A549 (cell line): ENCODE measurements around the gene CAMSAP1. TPM values are rescaled to one million over a fixed set of nuclear protein-coding genes. Genes with fewer than 3 reads are reported as not detected.

Experiments used
- ATAC-seq, 2 experiments: fragments of 200-7000 bp in 1 of 2; fragments of >200 bp in 1 of 2; cut with Nextera tagmentation in 1 of 2; cut with Tn5 transposase in 1 of 2; 3 replicates each; pipeline versions ENCODE4 v1.8.0 to v1.9.1; 2018 to 2020; ENCODE audit warnings: mild to moderate bottlenecking in 1 of 2, moderate library complexity in 1 of 2
- CTCF ChIA-PET: fragments of 300-600 bp; sonication (Branson Sonifier 250); formaldehyde crosslinking; extraction: SDS; loops from one replicate; lab custom pipeline; 2021; ENCODE audit warnings: antibody characterized with exemption, inconsistent platforms; lab: Yijun Ruan, JAX
- POLR2A ChIA-PET: fragments of 350-600 bp; formaldehyde crosslinking; extraction: SDS; loops from one replicate; lab custom pipeline; 2021; ENCODE audit warnings: antibody characterized with exemption, inconsistent platforms; lab: Yijun Ruan, JAX
- DNase-seq, 2 experiments: peaks; one replicate each; pipeline versions ENCODE4 v3.0.0 to v3.0.0-alpha.2; 2011 to 2016; ENCODE audit warnings: low read depth in 1 of 2, low spot score in 1 of 2
- FAIRE-seq: peaks from 2 replicates; lab custom pipeline; 2011; peaks lifted over from hg19 to GRCh38; lab: Jason Lieb, UNC
- H3K27ac ChIP-seq, 2 experiments: fragments of >200 bp; sonication (Bioruptor Twin); formaldehyde crosslinking; 3 replicates each; pipeline ENCODE4 v1.5.1; 2016 to 2017
- H3K4me1 ChIP-seq: fragments of >200 bp; sonication (Bioruptor Twin); formaldehyde crosslinking; 3 replicates; pipeline ENCODE4 v1.6.1; 2016
- H3K4me2 ChIP-seq: fragments of >200 bp; sonication (Bioruptor Twin); formaldehyde crosslinking; 3 replicates; pipeline ENCODE4 v1.6.1; 2016
- H3K4me3 ChIP-seq: fragments of >200 bp; sonication (Bioruptor Twin); formaldehyde crosslinking; 3 replicates; pipeline ENCODE4 v1.5.1; 2016
- H3K9me3 ChIP-seq: fragments of >200 bp; sonication (Bioruptor Twin); formaldehyde crosslinking; 3 replicates; pipeline ENCODE4 v1.6.1; 2016
- BHLHE40 ChIP-seq: IDR thresholded peaks from 2 replicates; pipeline ENCODE4 v1.6.1; 2012; ENCODE audit warnings: low read depth, low read length, inconsistent platforms
- E2F6 ChIP-seq: IDR thresholded peaks from 2 replicates; pipeline ENCODE4 v1.6.1; 2012; ENCODE audit warnings: low read depth, borderline replicate concordance
- EHMT2 ChIP-seq: fragments of 200-600 bp; sonication (generic); IDR thresholded peaks from 2 replicates; pipeline ENCODE4 v1.6.1; 2016; ENCODE audit warnings: antibody characterized with exemption, low read depth, mild to moderate bottlenecking, moderate library complexity
- FOSL2 ChIP-seq, 2 experiments: fragments of 450-650 bp in 1 of 2; fragments of >200 bp in 1 of 2; sonication (Bioruptor Twin) in 1 of 2; formaldehyde crosslinking; IDR thresholded peaks; 2 replicates each; pipeline versions ENCODE4 v1.5.0 to v1.6.1; 2016 to 2020; ENCODE audit warnings: mild to moderate bottlenecking in 1 of 2, moderate library complexity in 1 of 2
- HDAC2 ChIP-seq: fragments of 200-600 bp; sonication (generic); IDR thresholded peaks from 2 replicates; pipeline ENCODE4 v1.6.1; 2016
- HMGXB4 ChIP-seq: fragments of 250-450 bp; sonication (Bioruptor Pico); IDR thresholded peaks from 2 replicates; pipeline ENCODE4 v1.5.0; 2021; ENCODE audit warnings: mild to moderate bottlenecking, moderate library complexity, borderline replicate concordance
- HOXB13 ChIP-seq: fragments of 250-450 bp; sonication (Bioruptor Pico); IDR thresholded peaks from 2 replicates; pipeline ENCODE4 v1.5.0; 2020; ENCODE audit warnings: low read depth, mild to moderate bottlenecking, moderate library complexity
- HOXB5 ChIP-seq: fragments of 250-450 bp; sonication (Bioruptor Pico); IDR thresholded peaks from 2 replicates; pipeline ENCODE4 v1.5.0; 2020; ENCODE audit warnings: mild to moderate bottlenecking, moderate library complexity
- KDM1A ChIP-seq: fragments of 200-600 bp; sonication (generic); IDR thresholded peaks from 2 replicates; pipeline ENCODE4 v1.6.1; 2016; ENCODE audit warnings: low read depth, mild to moderate bottlenecking
- MAFK ChIP-seq: fragments of 450-650 bp; IDR thresholded peaks from 2 replicates; pipeline ENCODE4 v1.6.1; 2014; ENCODE audit not compliant: partially characterized antibody
- MAX ChIP-seq: IDR thresholded peaks from 2 replicates; pipeline ENCODE4 v1.6.1; 2012
- NR3C1 ChIP-seq: fragments of >200 bp; sonication (Bioruptor Twin); formaldehyde crosslinking; IDR thresholded peaks from 3 replicates; pipeline ENCODE4 v1.6.1; 2017
- POLR2AphosphoS2 ChIP-seq: conservative IDR thresholded peaks from 2 replicates; pipeline ENCODE4 v1.6.1; 2012; ENCODE audit warnings: low read length, improper control_type of control experiment, inconsistent platforms
- RARB ChIP-seq: fragments of 250-450 bp; sonication (Bioruptor Pico); IDR thresholded peaks from 2 replicates; pipeline ENCODE4 v1.8.0; 2021; ENCODE audit warnings: mild to moderate bottlenecking, moderate library complexity
- RFX5 ChIP-seq: fragments of 450-650 bp; IDR thresholded peaks from 2 replicates; pipeline ENCODE4 v1.7.1; 2014; ENCODE audit warnings: antibody characterized with exemption, mild to moderate bottlenecking, moderate library complexity
- RNF2 ChIP-seq: fragments of 200-600 bp; sonication (generic); IDR thresholded peaks from 2 replicates; pipeline ENCODE4 v1.6.1; 2016; ENCODE audit warnings: low read depth, mild to moderate bottlenecking, antibody characterized with exemption, moderate library complexity, borderline replicate concordance
- SREBF2 ChIP-seq: fragments of 450-650 bp; IDR thresholded peaks from 2 replicates; pipeline ENCODE4 v1.6.1; 2014; ENCODE audit warnings: mild to moderate bottlenecking, moderate library complexity
- TFCP2L1 ChIP-seq: fragments of 250-450 bp; sonication (Bioruptor Pico); IDR thresholded peaks from 2 replicates; pipeline ENCODE4 v1.5.0; 2021; ENCODE audit warnings: mild to moderate bottlenecking
- USF2 ChIP-seq: fragments of 450-650 bp; IDR thresholded peaks from 2 replicates; pipeline ENCODE4 v1.6.1; 2014; ENCODE audit warnings: antibody characterized with exemption
- ZC3H11A ChIP-seq: fragments of 450-650 bp; IDR thresholded peaks from 2 replicates; pipeline ENCODE4 v1.6.1; 2014; ENCODE audit warnings: antibody characterized with exemption, mild to moderate bottlenecking
- WGBS: methylation state at CpG from one replicate; pipeline ENCODE4 v1.1.6; 2017; ENCODE audit errors: missing lambda C conversion rate; 5-methylcytosine and 5-hydroxymethylcytosine counted together
- polyA plus RNA-seq, 4 experiments: library from polyadenylated mRNA; depleted of rRNA in 3 of 4; stranded (reverse); fragments of >200 nt; fragmentation: RNase III in 1 of 4; extraction: RNeasy Plus Mini Kit Qiagen cat#74134 plus additional on column Dnase treatment in 1 of 4; gene quantifications; 2 replicates in 3 of 4; 3 replicates in 1 of 4; pipeline ENCODE4 v1.2.3, GENCODE V29; 2011 to 2017

CAMSAP1 gene
- polyA plus RNA-seq, 2 of the 4 experiments (the other 2 are of a cell fraction) = 8.6 to 15.0 TPM

- no peak for TF ChIP-seq HMGXB4 (CRISPR knock-in tag)
Observed at GRCh38 chr9:135764731-135765130, 142.6 kb downstream of the CAMSAP1 start (continued).

- no peak for DNase-seq
- Histone ChIP-seq H3K4me2 (no peak overlapping the region), H3K4me1 (no peaks in the 10 kb centered on the region), H3K27ac (no peak overlapping the region), H3K9me3 (peaks cover 12% of the 10 kb centered on the region), H3K4me3 (no peak overlapping the region)
- ChIA-PET CTCF (interaction anchor here (1.1 to 1.2 kb wide), 2 partner anchors 14 to 34 kb away, joined by 3 to 5 read pairs; no protein-coding TSS in a partner anchor), POLR2A (no interaction called here)
- no peak for TF ChIP-seq MAX
- no peak for TF ChIP-seq EHMT2
- no peak for TF ChIP-seq MAFK
- TF ChIP-seq SREBF2 = no peak
- TF ChIP-seq USF2 = no peak
- TF ChIP-seq BHLHE40 = no peak
- no peak for TF ChIP-seq RNF2
- no peak for TF ChIP-seq HOXB5 (CRISPR knock-in tag)
- no peak for TF ChIP-seq TFCP2L1 (CRISPR knock-in tag)
- TF ChIP-seq HDAC2 = no peak
- TF ChIP-seq ZC3H11A = no peak
- no peak for TF ChIP-seq KDM1A
- no peak for FAIRE-seq
- no peak for ATAC-seq
- 47% methylated on average over 19 of the region's 24 CpGs for WGBS
Observed at GRCh38 chr9:135763716-135764446, 143.5 kb downstream of the CAMSAP1 start.

GRCh38 chr9:135762921-135763320 lies 144.4 kb downstream of the CAMSAP1 start:
- 62% methylated on average over 8 of the region's 13 CpGs for WGBS
- H3K4me1 ChIP-seq = no peaks in the 10 kb centered on the region
- no peak for DNase-seq
- H3K27ac ChIP-seq = no peak overlapping the region
- no peak overlapping the region for H3K4me3 ChIP-seq
- H3K4me2 ChIP-seq = no peak overlapping the region
- no peak for ATAC-seq
- no peak for FAIRE-seq
- peaks cover 12% of the 10 kb centered on the region for H3K9me3 ChIP-seq
- ChIA-PET CTCF (interaction anchor here (1.1 to 1.2 kb wide), 2 partner anchors 13 to 35 kb away, joined by 3 to 5 read pairs; no protein-coding TSS in a partner anchor), POLR2A (no interaction called here)
- TF ChIP-seq RARB (no peak), NR3C1 (no peak), E2F6 (no peak), POLR2AphosphoS2 (no peak), ZC3H11A (no peak), FOSL2 (IDR thresholded peaks at IDR 0.05) (no peak), FOSL2 (CRISPR knock-in tag; IDR thresholded peaks at IDR 0.05) (no peak), RFX5 (no peak), HOXB13 (CRISPR knock-in tag) (no peak)
